Frontal cortex (tissue), 4 donors: Measurements from ENCODE around the gene RAB5B. TPM values are rescaled to one million over a fixed set of nuclear protein-coding genes. Genes with fewer than 3 reads are reported as not detected.
"Not testable (repeated sequence)": the region's sequence is repeated elsewhere in the genome, so short reads cannot be mapped to it uniquely, and the experiment has no call there.

Source experiments
- DNase-seq, 2 donors: peaks; one replicate each; pipeline ENCODE4 v3.0.0; 2012; ENCODE audit warnings: low spot score in 2 of 2
- FAIRE-seq: peaks from 2 replicates; lab custom pipeline; 2012; peaks lifted over from hg19 to GRCh38; lab: Jason Lieb, UNC
- total RNA-seq: library from RNA; depleted of rRNA; stranded (reverse); fragments of >200 nt; gene quantifications from one replicate; pipeline ENCODE4 v1.2.3, GENCODE V29; 2014
- donor health status: control.
- donor health status: control.
- donor health status: control.

Gene RAB5B
- total RNA-seq, 1 donor from 2014 or later, result 33.0 TPM

- FAIRE-seq (no peak), DNase-seq (peak; percentile 76 to 84)
Measured at GRCh38 chr12:56041552-56042429, 67.9 kb downstream of the RAB5B start, which contains the start of gene RPS26. RPS26 (plus strand) TSS chr12:56041918; CDS start chr12:56042167, 249 bp downstream.

- DNase-seq, FAIRE-seq: not testable (repeated sequence)
Measured at GRCh38 chr12:56042430-56042813, 68.5 kb downstream of the RAB5B start.

- DNase-seq, result no peak
- FAIRE-seq, result no peak
Measured at GRCh38 chr12:56042843-56043242, 69.0 kb downstream of the RAB5B start.

Other genes with a start within 250 kb of the RAB5B start
- 227 TPM for gene CD63, start 245.1 kb upstream of the RAB5B start, total RNA-seq
- gene GDF11, start 231.0 kb upstream of the RAB5B start, total RNA-seq, result 6.1 TPM
- gene SARNP, start 156.4 kb upstream of the RAB5B start, total RNA-seq, result 66.4 TPM
- gene ORMDL2, start 156.0 kb upstream of the RAB5B start, total RNA-seq, result 4.5 TPM
- gene DNAJC14, start 144.5 kb upstream of the RAB5B start, total RNA-seq, result 42.0 TPM
- gene MMP19, start 131.1 kb upstream of the RAB5B start, total RNA-seq, result not detected
- gene PYM1, start 46.2 kb upstream of the RAB5B start, total RNA-seq, result 22.4 TPM
- 7.7 TPM for gene DGKA, start 42.9 kb upstream of the RAB5B start, total RNA-seq
- gene PMEL, start 8.0 kb upstream of the RAB5B start, total RNA-seq, result not detected
- gene CDK2, start 7.2 kb upstream of the RAB5B start, total RNA-seq, result 5.3 TPM
- gene SUOX, start 23.2 kb downstream of the RAB5B start, total RNA-seq, result 8.2 TPM
- gene IKZF4, start 47.0 kb downstream of the RAB5B start, total RNA-seq, result 1.6 TPM
- gene RPS26, start 67.8 kb downstream of the RAB5B start, total RNA-seq, result 15.5 TPM
- gene ERBB3, start 106.1 kb downstream of the RAB5B start, total RNA-seq, result 2.0 TPM
- gene PA2G4, start 130.5 kb downstream of the RAB5B start, total RNA-seq, result 74.6 TPM
- 1,399 TPM for gene RPL41, start 142.6 kb downstream of the RAB5B start, total RNA-seq
- gene ZC3H10, start 144.2 kb downstream of the RAB5B start, total RNA-seq, result 8.2 TPM
- 26.5 TPM for gene ESYT1, start 154.2 kb downstream of the RAB5B start, total RNA-seq
- 123 TPM for gene MYL6B, start 178.5 kb downstream of the RAB5B start, total RNA-seq
- 511 TPM for gene MYL6, start 184.3 kb downstream of the RAB5B start, total RNA-seq
- gene SMARCC2, start 215.4 kb downstream of the RAB5B start, total RNA-seq, result 93.3 TPM
- 53.0 TPM for gene RNF41, start 247.8 kb downstream of the RAB5B start, total RNA-seq